ENCODE results near the gene ARNT2. TPM values are rescaled to one million over a fixed set of nuclear protein-coding genes. Genes with fewer than 3 reads are reported as not detected.

Gene ARNT2
- total and polyA plus RNA-seq, 12 donors, result 2.0 to 6.4 (median 3.5) TPM

GRCh38 chr15:80450811-80451321 lies 46.7 kb downstream of the ARNT2 start:
- Histone ChIP-seq H3K4me1 (replicated peaks in 1 of 2) (no peaks in the 10 kb centered on the region), H3K4me3 (no peak overlapping the region), H3K27ac (no peak overlapping the region), H3K27me3 (no peaks in the 10 kb centered on the region), H3K36me3 (replicated peaks in 1 of 2) (no peaks in the 10 kb centered on the region), H3K9me3 (replicated peaks in 1 of 3) (no peaks in the 10 kb centered on the region)
- DNase-seq, result no peak
- TF ChIP-seq CTCF (IDR thresholded peaks at IDR 0.05) (no peak), POLR2A (IDR thresholded peaks at IDR 0.05) (no peak)
- 80 to 84% (median 82%) methylated on average over 12 to 14 of the region's 14 CpGs for WGBS, 4 donors
- intact Hi-C loops (cut with DNase I), result loop anchor here (5.0 to 10.0 kb wide), 3 partner anchors 54 to 324 kb away; partner anchors contain the start of gene CEMIP (in 1 of the 2)

- Histone ChIP-seq H3K4me3 (no peak overlapping the region), H3K4me1 (replicated peaks in 1 of 2) (peaks cover 0 to 4% of the 10 kb centered on the region in 2 donors), H3K9me3 (replicated peaks in 1 of 3) (no peaks in the 10 kb centered on the region), H3K27ac (no peak overlapping the region), H3K36me3 (replicated peaks in 1 of 2) (no peaks in the 10 kb centered on the region), H3K27me3 (no peaks in the 10 kb centered on the region)
- DNase-seq, result no peak
- intact Hi-C loops (cut with DNase I), result loop anchor here (5.0 to 10.0 kb wide), 3 partner anchors 53 to 323 kb away; partner anchors contain the start of gene CEMIP (in 1 of the 2)
- 80 to 94% (median 87%) methylated on average over 4 of the region's 4 CpGs for WGBS, 4 donors
- no peak for TF ChIP-seq CTCF (IDR thresholded peaks at IDR 0.05)
- TF ChIP-seq POLR2A (IDR thresholded peaks at IDR 0.05), result no peak
Observed at GRCh38 chr15:80452166-80452565, 48.0 kb downstream of the ARNT2 start.

GRCh38 chr15:80455051-80455648 lies 51.0 kb downstream of the ARNT2 start:
- intact Hi-C loops (cut with DNase I), result loop anchor here (5.0 to 10.0 kb wide), 5 partner anchors 50 to 517 kb away; partner anchors contain the start of gene CEMIP (in 2 of the 2)

More at GRCh38 chr15:80455051-80455648, 51.0 kb downstream of the ARNT2 start:
- DNase-seq, result no peak
- Histone ChIP-seq H3K9me3 (replicated peaks in 1 of 3) (no peaks in the 10 kb centered on the region), H3K27me3 (no peaks in the 10 kb centered on the region), H3K4me3 (no peak overlapping the region), H3K36me3 (replicated peaks in 1 of 2) (no peaks in the 10 kb centered on the region), H3K27ac (no peak overlapping the region), H3K4me1 (replicated peaks in 1 of 2) (peaks cover 0 to 4% of the 10 kb centered on the region in 2 donors)
- no peak for TF ChIP-seq CTCF (IDR thresholded peaks at IDR 0.05)
- TF ChIP-seq POLR2A (IDR thresholded peaks at IDR 0.05), result no peak
- WGBS, 4 donors, result 66 to 81% (median 76%) methylated on average over 5 to 6 of the region's 6 CpGs
